ENCODE results near the gene CIROP.
A peak's percentile ranks its signal among the peaks of the same experiment; 100 is the strongest.

The CIROP gene

DNA sequence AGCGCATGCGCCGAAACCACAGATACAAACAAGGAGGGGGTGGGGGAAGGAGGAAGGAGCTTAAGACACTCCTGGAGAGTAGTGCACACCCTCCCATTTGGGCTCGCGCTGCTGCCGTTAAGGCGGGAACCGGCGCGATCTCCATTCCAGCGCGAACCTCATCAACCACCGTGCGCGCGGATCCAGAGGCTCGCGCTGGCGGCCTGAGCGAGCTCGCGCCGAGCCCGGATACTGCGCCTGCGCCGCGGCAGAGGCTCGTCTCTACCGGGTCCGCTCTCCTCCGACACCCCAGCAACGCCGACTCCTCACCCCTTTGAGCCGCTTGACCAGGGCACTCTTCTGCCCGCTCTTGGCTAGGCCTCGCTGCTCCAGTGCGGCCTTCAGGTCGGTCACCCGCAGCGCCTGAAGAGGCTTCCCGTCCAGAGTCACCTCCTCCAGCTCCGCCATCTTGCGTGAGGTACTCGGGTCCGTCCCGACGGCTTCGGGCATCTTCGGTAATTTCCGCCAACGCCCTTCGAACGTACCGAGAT, 10.1 kb downstream of the CIROP start, which contains the start of gene ACIN1:
Gene ACIN1 (minus strand): TSS at position 471 of the 530 bp plus-strand sequence. CDS start 24 bp downstream, at position 447.
- Histone ChIP-seq H3K27me3 (replicated peaks in 2 of 5; ENCODE audit: control insufficient read depth in 4 of 5, insufficient read depth in 5 of 5, low read length in 4 of 5) (no peaks in the 10 kb centered on the region), H3K9me3 (ENCODE audit: control extremely low read depth in 1 of 5, control insufficient read depth in 4 of 5, insufficient read depth in 2 of 5, low read depth in 1 of 5, low read length in 4 of 5) (no peaks in the 10 kb centered on the region), H3K36me3 (ENCODE audit: control insufficient read depth in 4 of 4, insufficient read depth in 4 of 4, low read length in 3 of 4) (peaks cover 10 to 52% (median 34%) of the 10 kb centered on the region in 4 experiments), H3K4me3 (ENCODE audit: control insufficient read depth in 1 of 7, extremely low read depth in 1 of 7, insufficient read depth in 4 of 7, low read depth in 2 of 7, low read length in 6 of 7) (peak within 1 kb of the TSS; percentile 85 to 100 (median 96)), H3K4me1 (ENCODE audit: control extremely low read depth in 1 of 4, control insufficient read depth in 4 of 4, insufficient read depth in 4 of 4, low read length in 3 of 4) (peaks cover 15 to 33% (median 20%) of the 10 kb centered on the region in 4 experiments), H3K27ac (ENCODE audit: insufficient read depth in 1 of 2, low read depth in 1 of 2, low read length in 2 of 2, poor library complexity in 1 of 2, severe bottlenecking in 2 of 2) (peak within 1 kb of the TSS; percentile 98 to 99)
- CTCF ChIA-PET = interaction anchor here (0.6 to 3.5 kb wide), 16 partner anchors 9 to 198 kb away, joined by 3 to 34 read pairs (median 8); partner anchors contain the start of genes CDH24 and CEBPE
- POLR2A ChIA-PET = interaction anchor here (0.6 to 2.4 kb wide), 10 partner anchors 9 to 159 kb away, joined by 3 to 16 read pairs (median 4); no protein-coding TSS in a partner anchor
- WGBS (ENCODE audit: insufficient coverage) = 0% methylated on average over 55 of the region's 55 CpGs
- DNase-seq = peak in 2 of 3 donors; percentile 97 to 98

DNA sequence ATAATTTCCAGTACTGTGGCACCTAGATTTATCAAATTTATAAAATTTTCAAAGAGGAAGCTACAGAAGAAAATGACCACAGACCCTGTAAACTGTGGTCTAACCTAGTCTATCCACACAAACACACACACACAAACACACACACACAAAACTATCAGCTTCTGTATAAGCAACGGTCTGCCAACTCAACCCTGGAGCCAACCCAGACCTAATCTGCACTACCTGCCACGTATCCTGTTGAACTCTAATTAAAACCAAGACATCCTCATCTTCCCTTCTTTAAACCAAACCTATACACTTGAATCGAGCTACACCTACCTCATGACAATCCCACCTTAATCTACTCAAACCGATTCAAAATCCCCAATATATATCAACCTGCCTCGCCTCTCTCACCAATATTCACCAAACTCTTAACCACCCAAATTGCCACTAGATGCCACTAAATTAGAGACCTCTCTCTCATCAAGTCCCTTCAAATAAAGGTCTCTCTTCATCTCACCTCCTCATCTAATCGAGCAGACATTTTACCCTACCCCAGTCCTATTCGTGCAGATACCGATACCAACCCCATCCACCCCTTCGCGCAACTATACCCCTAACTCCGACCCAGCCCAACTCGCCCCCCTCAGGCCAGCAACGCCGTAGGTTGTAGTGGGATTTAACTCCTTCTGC, 10.7 kb downstream of the CIROP start:
- ChIA-PET POLR2A (interaction anchor here (1.0 to 2.4 kb wide), 6 partner anchors 8 to 24 kb away, joined by 3 to 16 read pairs (median 4); no protein-coding TSS in a partner anchor), CTCF (interaction anchor here (0.9 to 3.5 kb wide), 13 partner anchors 8 to 99 kb away, joined by 3 to 34 read pairs (median 9); partner anchors contain the start of gene CEBPE)
- H3K4me3 ChIP-seq (ENCODE audit: control insufficient read depth in 1 of 7, extremely low read depth in 1 of 7, insufficient read depth in 4 of 7, low read depth in 2 of 7, low read length in 6 of 7) = peak overlapping the region; percentile 85 to 100 (median 96)
- H3K27me3 ChIP-seq (replicated peaks in 2 of 5; ENCODE audit: control insufficient read depth in 4 of 5, insufficient read depth in 5 of 5, low read length in 4 of 5) = no peaks in the 10 kb centered on the region
- peak overlapping the region; percentile 98 to 99 for H3K27ac ChIP-seq (ENCODE audit: insufficient read depth in 1 of 2, low read depth in 1 of 2, low read length in 2 of 2, poor library complexity in 1 of 2, severe bottlenecking in 2 of 2)
- WGBS (ENCODE audit: insufficient coverage) = 2% methylated on average over 9 of the region's 14 CpGs
- DNase-seq = peak; percentile 48 to 91 (median 64)
- H3K4me1 ChIP-seq (ENCODE audit: control extremely low read depth in 1 of 4, control insufficient read depth in 4 of 4, insufficient read depth in 4 of 4, low read length in 3 of 4) = peaks cover 15 to 33% (median 20%) of the 10 kb centered on the region in 4 experiments
- peaks cover 14 to 58% (median 36%) of the 10 kb centered on the region in 4 experiments for H3K36me3 ChIP-seq (ENCODE audit: control insufficient read depth in 4 of 4, insufficient read depth in 4 of 4, low read length in 3 of 4)
- no peaks in the 10 kb centered on the region for H3K9me3 ChIP-seq (ENCODE audit: control extremely low read depth in 1 of 5, control insufficient read depth in 4 of 5, insufficient read depth in 2 of 5, low read depth in 1 of 5, low read length in 4 of 5)

DNA sequence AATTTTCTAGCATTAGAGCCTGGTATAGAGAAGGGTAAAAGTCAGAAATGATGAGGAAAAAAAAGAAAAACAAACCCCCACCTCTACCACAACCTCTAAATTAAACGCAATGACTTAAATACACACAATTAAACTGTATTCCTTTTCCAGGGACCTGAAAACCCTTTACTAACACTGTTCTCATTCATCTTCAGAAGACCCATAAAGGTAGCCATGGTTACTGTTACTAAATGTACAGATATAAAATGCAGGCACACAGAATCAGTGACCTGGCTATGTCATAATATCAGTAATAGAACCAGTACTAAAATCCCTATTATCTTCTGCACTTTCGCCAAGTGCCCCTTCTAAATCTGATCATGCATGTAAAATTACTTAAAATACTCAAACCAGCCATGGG, 11.3 kb downstream of the CIROP start:
- H3K36me3 ChIP-seq (ENCODE audit: control insufficient read depth in 4 of 4, insufficient read depth in 4 of 4, low read length in 3 of 4) = peaks cover 16 to 58% (median 35%) of the 10 kb centered on the region in 4 experiments
- DNase-seq = no peak
- CTCF ChIA-PET = interaction anchor here (1.8 to 3.5 kb wide), 5 partner anchors 16 to 32 kb away, joined by 6 to 34 read pairs (median 24); no protein-coding TSS in a partner anchor
- peak overlapping the region in 6 of 7 experiments; percentile 85 to 100 (median 96) for H3K4me3 ChIP-seq (ENCODE audit: control insufficient read depth in 1 of 7, extremely low read depth in 1 of 7, insufficient read depth in 4 of 7, low read depth in 2 of 7, low read length in 6 of 7)
- POLR2A ChIA-PET = interaction anchor here (1.5 kb wide), 1 partner anchor 11 kb away, joined by 3 read pairs; no protein-coding TSS in a partner anchor
- H3K27me3 ChIP-seq (replicated peaks in 2 of 5; ENCODE audit: control insufficient read depth in 4 of 5, insufficient read depth in 5 of 5, low read length in 4 of 5) = no peaks in the 10 kb centered on the region
- no peaks in the 10 kb centered on the region for H3K9me3 ChIP-seq (ENCODE audit: control extremely low read depth in 1 of 5, control insufficient read depth in 4 of 5, insufficient read depth in 2 of 5, low read depth in 1 of 5, low read length in 4 of 5)
- H3K4me1 ChIP-seq (ENCODE audit: control extremely low read depth in 1 of 4, control insufficient read depth in 4 of 4, insufficient read depth in 4 of 4, low read length in 3 of 4) = peaks cover 15 to 33% (median 20%) of the 10 kb centered on the region in 4 experiments
- H3K27ac ChIP-seq (ENCODE audit: insufficient read depth in 1 of 2, low read depth in 1 of 2, low read length in 2 of 2, poor library complexity in 1 of 2, severe bottlenecking in 2 of 2) = peak overlapping the region in 1 of 2 experiments; percentile 99
- 91% methylated on average over 1 of the region's 2 CpGs for WGBS (ENCODE audit: insufficient coverage)

DNA sequence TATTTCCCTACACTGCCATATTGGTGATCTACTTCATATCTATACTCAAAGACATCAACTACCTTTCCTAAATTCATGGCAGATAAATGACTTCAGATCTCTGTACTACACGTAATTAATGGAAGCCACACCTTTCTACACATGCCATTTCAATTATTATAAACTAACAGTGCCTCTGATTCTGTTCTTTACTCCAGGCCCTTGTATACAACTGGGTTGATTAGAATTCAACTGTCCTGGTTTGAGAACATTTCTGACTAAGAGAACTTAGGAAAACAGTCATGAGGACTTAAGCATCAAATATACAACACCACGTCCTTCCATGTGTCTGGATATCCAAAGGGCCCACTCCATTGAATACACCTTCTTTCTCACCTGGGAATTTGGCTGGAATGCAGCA, 11.7 kb downstream of the CIROP start:
- Histone ChIP-seq H3K4me1 (ENCODE audit: control extremely low read depth in 1 of 4, control insufficient read depth in 4 of 4, insufficient read depth in 4 of 4, low read length in 3 of 4) (peaks cover 15 to 33% (median 20%) of the 10 kb centered on the region in 4 experiments), H3K4me3 (ENCODE audit: control insufficient read depth in 1 of 7, extremely low read depth in 1 of 7, insufficient read depth in 4 of 7, low read depth in 2 of 7, low read length in 6 of 7) (peak overlapping the region in 3 of 7 experiments; percentile 85 to 100 (median 89)), H3K9me3 (ENCODE audit: control extremely low read depth in 1 of 5, control insufficient read depth in 4 of 5, insufficient read depth in 2 of 5, low read depth in 1 of 5, low read length in 4 of 5) (no peaks in the 10 kb centered on the region), H3K27ac (ENCODE audit: insufficient read depth in 1 of 2, low read depth in 1 of 2, low read length in 2 of 2, poor library complexity in 1 of 2, severe bottlenecking in 2 of 2) (peak overlapping the region in 1 of 2 experiments; percentile 99), H3K27me3 (replicated peaks in 2 of 5; ENCODE audit: control insufficient read depth in 4 of 5, insufficient read depth in 5 of 5, low read length in 4 of 5) (no peaks in the 10 kb centered on the region), H3K36me3 (ENCODE audit: control insufficient read depth in 4 of 4, insufficient read depth in 4 of 4, low read length in 3 of 4) (peaks cover 16 to 58% (median 35%) of the 10 kb centered on the region in 4 experiments)
- ChIA-PET POLR2A (no interaction called here), CTCF (interaction anchor here (0.9 to 14.0 kb wide), 5 partner anchors 9 to 35 kb away, joined by 3 to 153 read pairs (median 7); no protein-coding TSS in a partner anchor)
- WGBS (ENCODE audit: insufficient coverage) = 100% methylated on average over 1 of the region's 2 CpGs
- DNase-seq = no peak

DNA sequence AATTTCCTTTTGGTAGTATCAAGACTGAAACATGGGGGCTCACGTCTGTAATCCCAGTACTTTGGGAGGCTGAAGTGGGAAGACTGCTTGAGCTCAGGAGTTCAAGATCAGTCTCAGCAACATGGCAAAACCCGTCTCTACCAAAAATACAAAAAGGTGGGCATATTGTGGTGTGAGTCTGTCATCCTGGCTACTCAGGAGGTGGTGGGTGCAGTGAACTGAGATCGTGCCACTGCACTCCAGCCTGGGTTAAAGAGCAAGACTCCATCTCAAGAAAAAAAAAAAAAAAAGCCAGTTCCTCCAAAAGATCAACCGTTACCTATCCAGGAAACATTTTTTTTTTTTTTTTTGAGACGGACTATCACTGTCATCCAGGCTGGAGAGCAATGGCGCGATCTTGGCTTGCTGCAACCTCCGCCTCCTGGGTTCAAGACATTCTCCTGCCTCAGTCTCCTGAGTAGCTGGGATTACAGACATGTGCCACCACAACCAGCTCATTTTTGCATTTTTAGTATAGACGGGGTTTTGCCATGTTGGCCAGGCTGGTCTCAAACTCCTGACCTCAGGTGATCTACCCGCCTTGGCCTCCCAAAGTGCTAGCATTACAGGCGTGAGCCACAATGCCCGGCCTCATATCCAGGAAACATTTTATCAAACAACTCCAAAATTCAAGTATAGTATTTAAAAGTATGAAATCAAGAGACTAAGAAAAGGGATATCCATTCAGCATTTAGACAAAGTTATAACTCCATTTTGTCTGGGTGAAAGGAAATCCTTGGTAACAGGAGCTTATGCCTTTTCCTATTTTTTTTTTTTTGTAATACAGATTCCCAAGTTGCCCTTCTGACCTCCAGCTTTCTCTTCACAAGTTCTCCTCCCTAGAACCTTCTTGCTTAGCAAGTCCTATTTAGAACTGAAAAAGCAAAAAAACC, 13.2 kb downstream of the CIROP start:
- H3K9me3 ChIP-seq (ENCODE audit: control extremely low read depth in 1 of 5, control insufficient read depth in 4 of 5, insufficient read depth in 2 of 5, low read depth in 1 of 5, low read length in 4 of 5) = no peaks in the 10 kb centered on the region
- H3K4me1 ChIP-seq (ENCODE audit: control extremely low read depth in 1 of 4, control insufficient read depth in 4 of 4, insufficient read depth in 4 of 4, low read length in 3 of 4) = peaks cover 12 to 26% (median 15%) of the 10 kb centered on the region in 4 experiments
- no peak overlapping the region for H3K27ac ChIP-seq (ENCODE audit: insufficient read depth in 1 of 2, low read depth in 1 of 2, low read length in 2 of 2, poor library complexity in 1 of 2, severe bottlenecking in 2 of 2)
- WGBS (ENCODE audit: insufficient coverage) = 80% methylated on average over 5 of the region's 12 CpGs
- ChIA-PET POLR2A (no interaction called here), CTCF (interaction anchor here (0.7 to 14.0 kb wide), 11 partner anchors 9 to 34 kb away, joined by 3 to 153 read pairs (median 3); no protein-coding TSS in a partner anchor)
- H3K4me3 ChIP-seq (ENCODE audit: control insufficient read depth in 1 of 7, extremely low read depth in 1 of 7, insufficient read depth in 4 of 7, low read depth in 2 of 7, low read length in 6 of 7) = no peak overlapping the region
- DNase-seq = no peak
- H3K36me3 ChIP-seq (ENCODE audit: control insufficient read depth in 4 of 4, insufficient read depth in 4 of 4, low read length in 3 of 4) = peaks cover 21 to 65% (median 41%) of the 10 kb centered on the region in 4 experiments
- H3K27me3 ChIP-seq (replicated peaks in 2 of 5; ENCODE audit: control insufficient read depth in 4 of 5, insufficient read depth in 5 of 5, low read length in 4 of 5) = no peaks in the 10 kb centered on the region

DNA sequence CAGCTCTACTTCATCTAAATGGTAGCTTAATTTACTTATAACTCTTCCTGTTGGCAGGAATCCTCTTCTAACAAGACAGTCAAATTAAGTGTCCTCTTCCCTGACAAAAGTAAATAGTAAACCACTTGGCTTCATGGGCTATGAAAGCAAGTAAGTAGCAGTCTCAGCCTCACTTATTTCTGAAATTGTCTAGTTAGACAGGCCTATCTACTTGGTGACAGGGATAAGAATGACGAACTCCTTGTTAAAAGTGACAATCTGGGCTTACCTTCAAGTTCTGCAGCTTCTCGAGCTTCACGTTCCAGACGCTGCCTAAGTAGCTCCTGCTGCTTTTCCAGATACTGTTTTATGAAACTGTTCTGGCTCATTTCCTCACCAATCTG, 14.5 kb downstream of the CIROP start:
- Histone ChIP-seq H3K4me3 (ENCODE audit: control insufficient read depth in 1 of 7, extremely low read depth in 1 of 7, insufficient read depth in 4 of 7, low read depth in 2 of 7, low read length in 6 of 7) (no peak overlapping the region), H3K36me3 (ENCODE audit: control insufficient read depth in 4 of 4, insufficient read depth in 4 of 4, low read length in 3 of 4) (peaks cover 30 to 78% (median 52%) of the 10 kb centered on the region in 4 experiments), H3K9me3 (ENCODE audit: control extremely low read depth in 1 of 5, control insufficient read depth in 4 of 5, insufficient read depth in 2 of 5, low read depth in 1 of 5, low read length in 4 of 5) (no peaks in the 10 kb centered on the region), H3K27ac (ENCODE audit: insufficient read depth in 1 of 2, low read depth in 1 of 2, low read length in 2 of 2, poor library complexity in 1 of 2, severe bottlenecking in 2 of 2) (no peak overlapping the region), H3K27me3 (replicated peaks in 2 of 5; ENCODE audit: control insufficient read depth in 4 of 5, insufficient read depth in 5 of 5, low read length in 4 of 5) (no peaks in the 10 kb centered on the region), H3K4me1 (ENCODE audit: control extremely low read depth in 1 of 4, control insufficient read depth in 4 of 4, insufficient read depth in 4 of 4, low read length in 3 of 4) (peaks cover 9 to 19% (median 11%) of the 10 kb centered on the region in 4 experiments)
- ChIA-PET POLR2A (interaction anchor here (0.8 kb wide), 1 partner anchor 18 kb away, joined by 11 read pairs; no protein-coding TSS in a partner anchor), CTCF (interaction anchor here (0.8 to 14.0 kb wide), 6 partner anchors 9 to 162 kb away, joined by 3 to 153 read pairs (median 8); partner anchors contain the start of gene CDH24)
- no peak for DNase-seq
- 98% methylated on average over 4 of the region's 4 CpGs for WGBS (ENCODE audit: insufficient coverage)
